Motor neuron (in vitro differentiated cells): Measurements from ENCODE around the gene UROD. TPM values are rescaled to one million over a fixed set of nuclear protein-coding genes. Genes with fewer than 3 reads are reported as not detected.

Source experiments
- ATAC-seq, 8 experiments: fragments of 200-7000 bp; cut with Tn5 transposase; replicated peaks in 6 of 8; 2 replicates each; pipeline ENCODE4 v1.8.0; 2021; ENCODE audit warnings: mild to moderate bottlenecking in 8 of 8, moderate library complexity in 8 of 8
- H3K27ac ChIP-seq, 2 donors: fragments of 250-450 bp; sonication (Bioruptor Pico); 2 replicates each; pipeline ENCODE4 v1.9.0; 2021; ENCODE audit warnings: antibody characterized with exemption in 2 of 2, mild to moderate bottlenecking in 2 of 2, moderate library complexity in 1 of 2
- H3K4me1 ChIP-seq, 2 donors: fragments of 250-450 bp; sonication (Bioruptor Pico); replicated peaks in 1 of 2; 2 replicates each; pipeline ENCODE4 v1.6.1; 2021; ENCODE audit warnings: antibody characterized with exemption in 2 of 2, mild to moderate bottlenecking in 2 of 2, moderate library complexity in 1 of 2
- H3K4me3 ChIP-seq, 5 donors: fragments of 250-450 bp; sonication (Bioruptor Pico); 2 replicates each; pipeline ENCODE4 v1.9.0; 2021; ENCODE audit warnings: antibody characterized with exemption in 5 of 5, mild to moderate bottlenecking in 5 of 5, moderate library complexity in 4 of 5
- WGBS, 10 experiments: fragments of 450-650 bp; shearing (Covaris generic); methylation state at CpG; one replicate each; pipeline ENCODE4 v1.0.0; 2022; 5-methylcytosine and 5-hydroxymethylcytosine counted together
- in situ Hi-C, 9 experiments: fragments of 400-800 bp; cut with MboI; loops; one replicate each; pipeline ENCODE4 v1.15.0; 2021; ENCODE audit warnings: low sequenced_read_pairs in 9 of 9, low pct_unique_long_range_greater_than_20kb in 2 of 9; ENCODE audit not compliant: unreplicated experiment in 9 of 9
- total RNA-seq, 8 experiments: library from RNA; unstranded; fragments of 300-600 nt; gene quantifications; 2 replicates each; pipeline versions ENCODE4 v1.2.3 to v1.2.4, GENCODE V29; 2022

UROD gene
- total RNA-seq, 8 experiments from 2014 or later = 60.9 to 229 (median 99.3) TPM

- 0 to 80% (median 25%) methylated on average over 1 to 14 of the region's 41 CpGs; no CpG with 5 or more reads in 4 of the 10 experiments for WGBS, 10 experiments
- peak in 2 of 8 experiments; percentile 1 for ATAC-seq
Observed at GRCh38 chr1:45009956-45010854, 1.8 kb upstream of the UROD start.

GRCh38 chr1:45010855-45011811 lies 921 bp upstream of the UROD start, which contains the start of gene HECTD3:
TSS of gene HECTD3 (minus strand) at chr1:45011324. CDS start at chr1:45011257, 67 bp downstream.
- 0 to 17% (median 3%) methylated on average over 1 to 24 of the region's 62 CpGs; no CpG with 5 or more reads in 3 of the 10 experiments for WGBS, 10 experiments
- peaks cover 14 to 26% of the 10 kb centered on the region in 2 donors for H3K4me1 ChIP-seq
- in situ Hi-C loops = loop anchor here in 6 of 9 experiments (5.0 to 25.0 kb wide), 7 partner anchors 174 to 476 kb away; partner anchors contain the start of genes TESK2 (in 3 of the 6) and PTCH2 (in 1 of the 6)
- peak; percentile 63 to 83 (median 80) for ATAC-seq
- peak within 1 kb of the TSS; percentile 92 to 100 (median 100) for H3K4me3 ChIP-seq
- peak within 1 kb of the TSS; percentile 39 to 51 for H3K27ac ChIP-seq

More at GRCh38 chr1:45009956-45010854, 1.8 kb upstream of the UROD start:
- in situ Hi-C loops = loop anchor here in 7 of 9 experiments (5.0 to 25.0 kb wide), 8 partner anchors 173 to 477 kb away; partner anchors contain the start of genes TESK2 (in 3 of the 7) and PTCH2 (in 1 of the 7)
- Histone ChIP-seq H3K4me1 (peaks cover 14 to 26% of the 10 kb centered on the region in 2 donors), H3K27ac (no peak overlapping the region), H3K4me3 (peak overlapping the region; percentile 92 to 100 (median 100))

- Histone ChIP-seq H3K4me1 (peaks cover 14 to 26% of the 10 kb centered on the region in 2 donors), H3K4me3 (peak overlapping the region; percentile 92 to 100 (median 100)), H3K27ac (peak overlapping the region; percentile 39 to 51)
- peak in 3 of 8 experiments; percentile 44 to 52 (median 48) for ATAC-seq
- WGBS, 10 experiments = 0 to 40% (median 3%) methylated on average over 3 to 7 of the region's 21 CpGs; no CpG with 5 or more reads in 3 of the 10 experiments
- in situ Hi-C loops = loop anchor here in 6 of 9 experiments (5.0 to 25.0 kb wide), 7 partner anchors 175 to 475 kb away; partner anchors contain the start of genes TESK2 (in 3 of the 6) and PTCH2 (in 1 of the 6)
Observed at GRCh38 chr1:45012639-45013278, 705 bp downstream of the UROD start.

- in situ Hi-C loops = loop anchor here in 6 of 9 experiments (5.0 to 25.0 kb wide), 7 partner anchors 176 to 474 kb away; partner anchors contain the start of genes TESK2 (in 3 of the 6) and PTCH2 (in 1 of the 6)
- H3K4me1 ChIP-seq = peaks cover 14 to 26% of the 10 kb centered on the region in 2 donors
- no peak overlapping the region for H3K4me3 ChIP-seq
- H3K27ac ChIP-seq = no peak overlapping the region
- 60 to 100% (median 92%) methylated on average over 1 to 11 of the region's 12 CpGs; no CpG with 5 or more reads in 3 of the 10 experiments for WGBS, 10 experiments
- ATAC-seq = no peak
Observed at GRCh38 chr1:45013551-45014209, 1.6 kb downstream of the UROD start.

GRCh38 chr1:45014321-45015028 lies 2.4 kb downstream of the UROD start:
- Histone ChIP-seq H3K4me3 (peak overlapping the region in 2 of 5 donors; percentile 2 to 16), H3K27ac (peak overlapping the region; percentile 32 to 43)
- in situ Hi-C loops = loop anchor here in 6 of 9 experiments (5.0 to 25.0 kb wide), 7 partner anchors 177 to 473 kb away; partner anchors contain the start of genes TESK2 (in 3 of the 6) and PTCH2 (in 1 of the 6)

GRCh38 chr1:45015683-45016082 lies 3.6 kb downstream of the UROD start:
- Histone ChIP-seq H3K4me1 (peaks cover 10 to 18% of the 10 kb centered on the region in 2 donors), H3K4me3 (no peak overlapping the region), H3K27ac (no peak overlapping the region)
- no peak for ATAC-seq
- in situ Hi-C loops = loop anchor here in 6 of 9 experiments (10.0 to 25.0 kb wide), 5 partner anchors 178 to 472 kb away; partner anchors contain the start of genes TESK2 (in 3 of the 6) and PTCH2 (in 1 of the 6)
- 11 to 100% (median 78%) methylated on average over 1 to 2 of the region's 2 CpGs; no CpG with 5 or more reads in 1 of the 10 experiments for WGBS, 10 experiments

More at GRCh38 chr1:45014321-45015028, 2.4 kb downstream of the UROD start:
- peaks cover 14 to 25% of the 10 kb centered on the region in 2 donors for H3K4me1 ChIP-seq
- ATAC-seq = peak; percentile 4 to 46 (median 38)
- WGBS, 10 experiments = 0 to 78% (median 44%) methylated on average over 1 to 6 of the region's 6 CpGs; no CpG with 5 or more reads in 1 of the 10 experiments

- no peak for ATAC-seq
- Histone ChIP-seq H3K27ac (no peak overlapping the region), H3K4me3 (no peak overlapping the region), H3K4me1 (peaks cover 10 to 18% of the 10 kb centered on the region in 2 donors)
- in situ Hi-C loops = loop anchor here in 6 of 9 experiments (10.0 to 25.0 kb wide), 5 partner anchors 179 to 471 kb away; partner anchors contain the start of genes TESK2 (in 3 of the 6) and PTCH2 (in 1 of the 6)
- WGBS, 10 experiments = 33 to 100% (median 79%) methylated on average over 1 to 2 of the region's 2 CpGs; no CpG with 5 or more reads in 2 of the 10 experiments
Observed at GRCh38 chr1:45016090-45016697, 4.1 kb downstream of the UROD start.

GRCh38 chr1:45016767-45017166 lies 4.7 kb downstream of the UROD start:
- no peak overlapping the region for H3K4me3 ChIP-seq
- ATAC-seq = no peak
- in situ Hi-C loops = loop anchor here in 6 of 9 experiments (10.0 to 25.0 kb wide), 5 partner anchors 179 to 471 kb away; partner anchors contain the start of genes TESK2 (in 3 of the 6) and PTCH2 (in 1 of the 6)
- H3K27ac ChIP-seq = no peak overlapping the region
- peaks cover 4 to 13% of the 10 kb centered on the region in 2 donors for H3K4me1 ChIP-seq
- WGBS, 10 experiments = 40 to 89% (median 75%) methylated on average over 2 to 6 of the region's 6 CpGs; no CpG with 5 or more reads in 2 of the 10 experiments

GRCh38 chr1:45018599-45019230 lies 6.7 kb downstream of the UROD start:
- Histone ChIP-seq H3K4me1 (peaks cover 4 to 6% of the 10 kb centered on the region in 2 donors), H3K4me3 (no peak overlapping the region), H3K27ac (no peak overlapping the region)
- in situ Hi-C loops = loop anchor here in 6 of 9 experiments (10.0 to 25.0 kb wide), 5 partner anchors 181 to 469 kb away; partner anchors contain the start of genes TESK2 (in 3 of the 6) and PTCH2 (in 1 of the 6)
- ATAC-seq = peak in 7 of 8 experiments; percentile 26 to 93 (median 68)
- WGBS, 10 experiments = 0 to 94% (median 73%) methylated on average over 1 to 16 of the region's 16 CpGs; no CpG with 5 or more reads in 4 of the 10 experiments
